Suppressor macrophage (primary cell): ENCODE measurements around the gene ATP8A2.

ENCODE experiments used
- DNase-seq, 4 experiments: peaks; one replicate each; pipeline ENCODE4 v3.0.0-alpha.2; 2020 to 2022

ATP8A2 gene

GRCh38 chr13:25633093-25633492 is 261.3 kb downstream of the ATP8A2 start:
- no peak for DNase-seq

- DNase-seq, result no peak
Measured at GRCh38 chr13:25645681-25646080, 273.9 kb downstream of the ATP8A2 start.

GRCh38 chr13:25649001-25649633 is 277.3 kb downstream of the ATP8A2 start:
- no peak for DNase-seq

GRCh38 chr13:25652764-25653163 is 281.0 kb downstream of the ATP8A2 start:
- no peak for DNase-seq

- DNase-seq, result no peak
Measured at GRCh38 chr13:25654322-25654721, 282.5 kb downstream of the ATP8A2 start.

GRCh38 chr13:25657157-25657556 is 285.4 kb downstream of the ATP8A2 start:
- no peak for DNase-seq

GRCh38 chr13:25659091-25659795 is 287.5 kb downstream of the ATP8A2 start:
- no peak for DNase-seq

- no peak for DNase-seq
Measured at GRCh38 chr13:25660996-25661395, 289.2 kb downstream of the ATP8A2 start.

- DNase-seq, result no peak
Measured at GRCh38 chr13:25662516-25662915, 290.7 kb downstream of the ATP8A2 start.

- DNase-seq, result no peak
Measured at GRCh38 chr13:25668345-25668744, 296.6 kb downstream of the ATP8A2 start.

GRCh38 chr13:25673711-25674110 is 301.9 kb downstream of the ATP8A2 start:
- no peak for DNase-seq

GRCh38 chr13:25674371-25674770 is 302.6 kb downstream of the ATP8A2 start:
- DNase-seq, result no peak

GRCh38 chr13:25675060-25675459 is 303.3 kb downstream of the ATP8A2 start:
- DNase-seq, result no peak

- no peak for DNase-seq
Measured at GRCh38 chr13:25677956-25678355, 306.2 kb downstream of the ATP8A2 start.

GRCh38 chr13:25678398-25678797 is 306.6 kb downstream of the ATP8A2 start:
- no peak for DNase-seq

GRCh38 chr13:25679159-25679558 is 307.4 kb downstream of the ATP8A2 start:
- DNase-seq, result no peak

GRCh38 chr13:25679936-25680335 is 308.2 kb downstream of the ATP8A2 start:
- DNase-seq, result no peak

GRCh38 chr13:25682276-25682675 is 310.5 kb downstream of the ATP8A2 start:
- DNase-seq, result no peak

- DNase-seq, result no peak
Measured at GRCh38 chr13:25683056-25683455, 311.3 kb downstream of the ATP8A2 start.

GRCh38 chr13:25683662-25684370 is 312.0 kb downstream of the ATP8A2 start:
- no peak for DNase-seq

GRCh38 chr13:25684491-25684890 is 312.7 kb downstream of the ATP8A2 start:
- DNase-seq, result no peak

- DNase-seq, result no peak
Measured at GRCh38 chr13:25686831-25687470, 315.2 kb downstream of the ATP8A2 start.

GRCh38 chr13:25687471-25688225 is 315.9 kb downstream of the ATP8A2 start:
- DNase-seq, result no peak
